KMS-11 (cell line): ENCODE measurements around the gene CD6.

Experiments used
- H2AFZ ChIP-seq: fragments of 200-600 bp; sonication (generic); 2 replicates; pipeline ENCODE4 v1.6.1; 2016; ENCODE audit warnings: antibody characterized with exemption, mixed run types, low read depth
- H3K27ac ChIP-seq: fragments of 200-600 bp; sonication (generic); 2 replicates; pipeline ENCODE4 v1.6.1; 2016; ENCODE audit warnings: mild to moderate bottlenecking, mixed run types
- H3K27me3 ChIP-seq: fragments of 200-600 bp; sonication (generic); 2 replicates; pipeline ENCODE4 v1.6.1; 2017; ENCODE audit warnings: mild to moderate bottlenecking, low read depth, mixed run types, moderate library complexity; ENCODE audit not compliant: insufficient read depth
- H3K36me3 ChIP-seq: fragments of 200-600 bp; sonication (generic); 2 replicates; pipeline ENCODE4 v1.6.1; 2017; ENCODE audit warnings: mild to moderate bottlenecking, mixed run types; ENCODE audit not compliant: insufficient read depth
- H3K4me1 ChIP-seq: fragments of 200-600 bp; sonication (generic); 2 replicates; pipeline ENCODE4 v1.6.1; 2016; ENCODE audit warnings: mild to moderate bottlenecking, low read depth, mixed run types; ENCODE audit not compliant: poor library complexity, severe bottlenecking
- H3K4me2 ChIP-seq: fragments of 200-600 bp; sonication (generic); 2 replicates; pipeline ENCODE4 v1.7.0; 2016; ENCODE audit warnings: mild to moderate bottlenecking, mixed run types
- H3K4me3 ChIP-seq: fragments of 200-600 bp; sonication (generic); IDR thresholded peaks from 2 replicates; pipeline ENCODE4 v1.6.1; 2017; ENCODE audit warnings: low read depth, low read length, mixed read lengths; ENCODE audit not compliant: insufficient read depth
- H3K79me2 ChIP-seq: fragments of 200-600 bp; sonication (generic); 2 replicates; pipeline ENCODE4 v1.6.1; 2016; ENCODE audit warnings: low read depth, mixed run types; ENCODE audit not compliant: insufficient read depth
- H3K9ac ChIP-seq: fragments of 200-600 bp; sonication (generic); 2 replicates; pipeline ENCODE4 v1.6.1; 2016; ENCODE audit warnings: mild to moderate bottlenecking, mixed run types
- H4K20me1 ChIP-seq: fragments of 200-600 bp; sonication (generic); 2 replicates; pipeline ENCODE4 v1.6.1; 2016; ENCODE audit warnings: mild to moderate bottlenecking, mixed run types; ENCODE audit not compliant: insufficient read depth
- CTCF ChIP-seq: fragments of 200-600 bp; sonication (generic); conservative IDR thresholded peaks from 2 replicates; pipeline ENCODE4 v1.6.1; 2017; ENCODE audit warnings: low read depth, mild to moderate bottlenecking, antibody characterized with exemption, low read length, moderate library complexity, mixed read lengths

CD6 gene

GRCh38 chr11:60934124-60934789 lies 37.2 kb upstream of the CD6 start:
- Histone ChIP-seq H3K36me3 (no peaks in the 10 kb centered on the region), H2AFZ (no peak overlapping the region), H3K9ac (no peak overlapping the region), H4K20me1 (no peaks in the 10 kb centered on the region), H3K4me3 (no peak overlapping the region), H3K4me1 (no peaks in the 10 kb centered on the region), H3K27me3 (no peaks in the 10 kb centered on the region; the same call in 1 of the 2 replicates), H3K4me2 (no peak overlapping the region), H3K27ac (no peak overlapping the region), H3K79me2 (no peaks in the 10 kb centered on the region)
- no peak for TF ChIP-seq CTCF

- no peak for TF ChIP-seq CTCF
- Histone ChIP-seq H3K36me3 (no peaks in the 10 kb centered on the region), H2AFZ (no peak overlapping the region), H3K4me2 (no peak overlapping the region), H3K9ac (no peak overlapping the region), H3K4me3 (no peak overlapping the region), H4K20me1 (no peaks in the 10 kb centered on the region), H3K27me3 (no peaks in the 10 kb centered on the region; the same call in 1 of the 2 replicates), H3K4me1 (peaks cover 6% of the 10 kb centered on the region), H3K27ac (no peak overlapping the region), H3K79me2 (no peaks in the 10 kb centered on the region)
These were observed 36.5 kb upstream of the CD6 start for GRCh38 chr11:60934790-60935605.

GRCh38 chr11:60935676-60936442 lies 35.6 kb upstream of the CD6 start:
- Histone ChIP-seq H4K20me1 (no peaks in the 10 kb centered on the region), H3K4me3 (no peak overlapping the region), H3K4me1 (peaks cover 9% of the 10 kb centered on the region), H3K79me2 (no peaks in the 10 kb centered on the region), H3K27ac (no peak overlapping the region), H2AFZ (no peak overlapping the region), H3K36me3 (no peaks in the 10 kb centered on the region), H3K27me3 (no peaks in the 10 kb centered on the region; the same call in 1 of the 2 replicates), H3K9ac (no peak overlapping the region), H3K4me2 (no peak overlapping the region)
- TF ChIP-seq CTCF: no peak

- no peaks in the 10 kb centered on the region for H3K79me2 ChIP-seq
- peaks cover 9% of the 10 kb centered on the region for H3K4me1 ChIP-seq
- no peak overlapping the region for H3K4me3 ChIP-seq
- no peak overlapping the region for H2AFZ ChIP-seq
- no peaks in the 10 kb centered on the region; the same call in 1 of the 2 replicates for H3K27me3 ChIP-seq
- H3K9ac ChIP-seq: no peak overlapping the region
- H3K4me2 ChIP-seq: no peak overlapping the region
- no peak for TF ChIP-seq CTCF
- H4K20me1 ChIP-seq: no peaks in the 10 kb centered on the region
- H3K27ac ChIP-seq: no peak overlapping the region
- no peaks in the 10 kb centered on the region for H3K36me3 ChIP-seq
These were observed 34.9 kb upstream of the CD6 start for GRCh38 chr11:60936467-60937143.
